Stimulated activated CD4-positive, alpha-beta T cell treated with anti-CD3 and anti-CD28 coated beads, Interleukin-1b, Interleukin-23, amount 100 ng/mL, for 24 hours (primary cell): Measurements from ENCODE around the gene KDM2A.
A peak's percentile ranks its signal among the peaks of the same experiment; 100 is the strongest.
"Not testable (repeated sequence)": the region's sequence is repeated elsewhere in the genome, so short reads cannot be mapped to it uniquely, and the experiment has no call there.

Source experiments
- DNase-seq, 4 experiments: peaks; one replicate each; pipeline ENCODE4 v3.0.0-alpha.2; 2020; ENCODE audit warnings: low read depth in 4 of 4, low spot score in 1 of 4

The KDM2A gene

DNA sequence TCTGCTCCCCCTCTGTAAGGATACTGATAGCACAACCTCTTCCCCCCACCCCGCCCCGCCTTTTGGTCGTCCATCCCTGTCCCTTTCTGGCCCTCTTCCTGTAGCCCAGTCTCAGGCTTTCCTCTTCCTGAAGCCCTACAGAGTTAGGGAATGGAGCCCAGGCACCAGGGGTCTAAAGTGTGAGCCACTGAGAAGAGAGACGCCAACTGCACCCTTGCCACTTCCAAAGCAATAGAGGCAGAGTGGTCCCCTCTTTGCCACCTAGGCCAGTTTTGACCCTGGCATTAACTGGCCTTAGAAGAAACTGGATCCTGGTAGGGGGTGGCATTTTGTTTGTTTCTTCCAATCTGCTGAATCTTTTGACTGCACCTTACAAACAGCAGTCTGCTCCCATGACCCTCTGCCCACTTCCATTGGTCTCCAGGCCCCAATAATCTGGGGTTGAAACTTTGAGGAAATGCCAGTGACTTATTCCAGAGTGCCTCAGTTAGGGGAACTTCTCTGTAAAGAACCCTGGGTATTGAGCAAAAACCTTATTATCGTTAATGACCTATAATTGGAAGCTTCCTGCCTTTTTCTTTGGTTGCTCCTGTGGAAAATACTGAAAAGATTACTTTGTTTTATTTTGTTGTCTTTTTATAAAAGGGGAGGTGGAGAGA lies 137.5 kb downstream of the KDM2A start:
- no peak for DNase-seq

DNA sequence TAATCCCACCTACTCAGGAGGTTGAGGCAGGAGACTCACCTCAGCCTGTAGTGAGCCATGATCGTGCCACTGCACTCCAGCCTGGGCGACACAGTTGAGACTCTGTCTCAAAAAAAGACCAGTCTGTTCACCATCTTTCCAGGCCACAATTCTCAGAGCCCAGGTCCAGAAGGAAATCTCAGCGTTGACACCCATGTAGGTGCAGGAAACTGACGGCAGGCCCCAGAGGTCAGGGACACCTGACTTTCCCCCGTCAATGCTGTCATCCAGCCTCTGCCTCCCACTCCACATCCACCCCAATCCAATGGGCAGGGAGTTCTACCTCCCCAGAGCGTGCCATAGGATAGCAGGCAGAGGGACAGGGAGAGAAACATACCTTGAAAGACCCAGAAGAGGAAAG lies 141.3 kb downstream of the KDM2A start:
- no peak for DNase-seq

DNA sequence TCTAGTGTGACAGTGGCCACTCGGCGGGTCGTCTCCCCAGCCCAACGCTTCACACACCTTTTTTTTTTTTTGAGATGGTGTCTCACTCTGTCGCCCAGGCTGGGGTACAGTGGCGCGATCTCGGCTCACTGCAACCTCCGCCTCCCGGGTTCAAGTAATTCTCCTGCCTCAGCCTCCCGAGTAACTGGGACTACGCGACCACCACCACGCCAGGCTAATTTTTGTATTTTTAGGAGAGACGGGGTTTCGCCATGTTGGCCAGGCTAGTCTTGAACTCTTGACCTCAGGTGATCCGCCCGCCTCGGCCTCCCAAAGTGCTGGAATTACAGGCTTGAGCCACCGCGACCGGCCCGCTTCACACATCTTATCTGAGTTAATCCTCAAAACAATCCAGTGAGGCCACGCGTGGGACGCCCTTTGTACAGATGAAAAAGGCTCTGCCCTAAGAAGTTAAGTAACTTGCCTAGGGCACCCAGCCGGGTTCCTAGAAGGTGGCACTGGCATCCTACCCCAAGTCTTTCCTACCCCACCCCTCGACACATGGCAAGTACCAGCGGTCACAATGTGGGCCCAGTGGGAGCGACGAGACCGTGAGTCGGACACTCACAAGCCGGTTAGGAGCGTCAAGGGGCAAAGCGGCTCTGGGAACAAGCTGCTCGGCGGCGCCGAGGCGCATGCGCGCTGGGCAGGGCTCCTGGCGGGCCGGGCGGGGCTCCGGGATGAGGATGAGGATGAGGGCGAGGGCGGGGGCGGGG lies 142.0 kb downstream of the KDM2A start:
- not testable (repeated sequence) for DNase-seq

DNA sequence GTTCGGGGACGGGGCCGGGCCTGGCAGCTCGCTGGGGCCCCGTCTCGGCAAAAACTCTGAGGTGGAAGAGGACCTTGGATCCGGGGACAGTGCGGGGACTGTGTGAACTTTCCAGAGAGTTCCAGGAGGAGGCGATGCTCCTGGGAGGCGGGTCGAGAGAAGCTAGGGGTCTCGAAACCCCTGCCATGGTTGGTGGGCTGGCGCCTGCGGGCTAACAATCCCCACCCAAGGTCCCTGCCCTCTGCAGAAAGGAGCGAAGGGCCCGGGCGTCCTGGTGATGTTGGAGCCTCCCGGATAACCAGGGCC lies 142.5 kb downstream of the KDM2A start:
- DNase-seq: no peak

DNA sequence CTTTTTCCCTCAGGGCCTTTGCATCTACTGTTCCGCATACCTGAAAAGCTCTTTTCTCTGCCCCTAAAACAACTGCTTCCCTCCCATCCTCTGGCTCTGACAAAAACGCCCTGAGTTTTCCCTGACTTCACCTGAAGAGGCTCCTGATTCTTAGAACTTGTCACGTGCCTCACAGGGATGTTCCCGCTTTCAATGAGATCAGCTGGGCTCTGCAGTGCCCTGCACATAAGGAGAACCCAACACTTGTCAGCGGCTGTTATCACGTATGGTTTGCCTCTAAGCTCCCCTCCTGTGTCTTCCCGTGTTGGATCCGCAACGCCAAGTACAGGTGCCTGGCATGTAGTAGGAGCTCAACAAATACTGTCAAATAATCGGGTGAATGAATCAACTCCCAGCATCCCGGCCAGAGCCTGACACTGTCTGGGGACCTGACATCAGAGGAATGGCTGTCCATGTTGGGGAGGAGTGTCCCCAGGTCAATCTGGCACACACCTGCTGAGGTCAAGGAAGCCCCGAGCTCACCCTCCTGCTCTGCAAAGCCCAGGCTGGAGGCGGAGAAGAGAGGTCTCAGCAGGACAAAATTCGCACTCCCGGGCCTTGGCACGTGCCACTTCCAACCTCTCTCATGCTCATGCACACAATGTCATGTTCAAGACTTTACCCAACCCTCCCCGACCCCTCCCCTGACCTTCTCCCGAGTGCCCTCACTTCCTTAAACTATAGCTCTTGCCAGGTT lies 143.1 kb downstream of the KDM2A start:
- no peak for DNase-seq

DNA sequence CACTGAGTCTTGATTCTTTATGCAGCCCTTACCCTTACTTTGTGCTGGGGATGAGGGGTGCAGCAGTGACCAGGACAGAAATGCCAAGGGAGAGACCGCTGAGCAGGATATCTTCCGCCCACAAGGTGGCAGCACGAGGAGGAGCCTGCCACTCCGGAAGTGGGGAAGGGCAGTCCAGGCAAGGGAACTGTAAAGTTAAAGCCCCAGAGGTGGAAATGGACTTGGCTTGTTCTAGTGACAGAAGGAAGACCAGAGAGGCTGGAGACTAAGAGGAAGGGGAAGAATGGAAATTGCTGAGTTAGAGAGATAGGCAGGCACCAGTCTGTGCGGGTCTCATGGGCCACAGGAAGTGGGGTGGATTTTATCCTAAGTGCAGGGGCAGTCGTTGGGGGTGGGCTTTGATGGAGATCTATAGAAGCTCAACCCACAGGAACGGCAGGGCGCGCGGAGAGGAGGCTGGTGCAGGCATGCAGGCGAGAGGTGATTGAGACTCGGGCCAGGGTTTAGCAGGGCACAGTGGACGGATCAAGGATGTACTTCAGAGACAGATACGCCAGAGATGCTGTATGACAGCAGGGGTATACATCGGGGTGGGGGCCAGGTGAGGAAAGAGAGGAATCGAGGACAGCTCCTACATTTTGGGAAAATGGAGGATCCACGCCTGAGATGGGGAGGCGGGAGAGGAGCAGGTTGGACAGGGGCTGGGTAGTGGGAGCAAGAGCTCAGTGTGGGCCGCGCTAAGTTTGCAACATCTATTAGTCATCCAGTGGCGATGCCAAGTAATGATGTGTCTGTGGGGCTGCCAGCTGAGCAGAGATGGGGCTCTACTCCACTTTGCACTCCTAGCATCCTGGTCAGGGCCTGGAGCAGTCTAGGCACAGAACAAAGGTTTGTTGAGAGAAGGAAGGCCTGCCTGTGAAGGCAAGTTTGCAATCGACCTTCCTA lies 143.9 kb downstream of the KDM2A start:
- peak in 1 of 4 experiments; percentile 64 for DNase-seq

DNA sequence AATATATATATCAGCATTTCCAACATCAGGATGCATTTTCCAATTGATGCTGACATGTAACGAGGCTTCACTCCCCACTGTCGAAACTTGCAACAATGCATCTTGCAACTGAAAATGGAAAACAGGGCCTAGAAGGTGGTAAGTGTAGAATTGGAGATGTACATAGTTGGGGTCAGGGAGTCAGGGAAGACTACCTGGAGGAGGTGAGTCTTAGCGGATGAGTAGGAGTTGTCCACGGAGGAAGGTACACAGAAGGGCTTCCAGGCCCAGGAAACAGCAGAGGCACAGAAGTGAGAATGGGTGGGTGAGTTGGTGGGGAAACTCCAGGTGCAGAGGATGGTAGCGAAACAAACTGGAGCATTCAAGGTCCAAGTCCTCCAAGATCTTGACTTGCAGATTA lies 145.2 kb downstream of the KDM2A start:
- no peak for DNase-seq

DNA sequence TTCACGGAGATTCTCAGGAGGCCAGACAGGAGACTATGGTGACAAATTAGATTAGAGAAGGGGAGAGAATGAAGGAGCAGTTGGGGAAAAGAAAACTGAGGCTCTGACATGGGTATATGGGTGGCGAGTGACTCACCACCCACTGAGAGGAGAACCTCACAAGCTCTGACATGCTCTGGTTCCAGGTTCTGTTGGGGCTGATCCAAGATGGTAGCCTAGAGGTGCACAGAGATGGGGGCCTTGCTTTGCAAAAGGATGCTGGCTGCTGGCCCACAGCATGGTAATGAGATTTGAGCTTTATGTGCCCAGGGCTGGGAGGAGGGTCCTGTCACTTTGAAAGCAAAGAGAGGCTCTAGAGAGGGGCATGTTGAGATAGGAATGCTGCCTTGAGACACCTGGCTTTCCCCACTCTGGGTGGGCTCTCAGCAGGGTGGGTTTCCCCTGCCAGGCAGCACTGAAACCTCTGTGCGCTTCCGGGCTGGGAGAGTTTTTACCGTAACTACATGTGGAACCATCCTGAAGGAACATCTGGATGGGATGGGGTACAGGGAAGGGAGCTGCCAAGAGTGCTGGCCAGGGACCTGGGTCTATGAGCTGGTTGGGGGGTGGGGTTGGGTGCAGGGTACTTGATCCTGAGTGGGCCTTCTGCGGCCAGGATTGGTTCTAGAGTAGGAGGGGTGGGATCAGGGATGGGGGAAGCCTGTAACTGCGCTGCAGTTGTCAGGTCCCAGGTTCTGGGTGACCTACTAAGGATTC lies 146.0 kb downstream of the KDM2A start:
- no peak for DNase-seq

DNA sequence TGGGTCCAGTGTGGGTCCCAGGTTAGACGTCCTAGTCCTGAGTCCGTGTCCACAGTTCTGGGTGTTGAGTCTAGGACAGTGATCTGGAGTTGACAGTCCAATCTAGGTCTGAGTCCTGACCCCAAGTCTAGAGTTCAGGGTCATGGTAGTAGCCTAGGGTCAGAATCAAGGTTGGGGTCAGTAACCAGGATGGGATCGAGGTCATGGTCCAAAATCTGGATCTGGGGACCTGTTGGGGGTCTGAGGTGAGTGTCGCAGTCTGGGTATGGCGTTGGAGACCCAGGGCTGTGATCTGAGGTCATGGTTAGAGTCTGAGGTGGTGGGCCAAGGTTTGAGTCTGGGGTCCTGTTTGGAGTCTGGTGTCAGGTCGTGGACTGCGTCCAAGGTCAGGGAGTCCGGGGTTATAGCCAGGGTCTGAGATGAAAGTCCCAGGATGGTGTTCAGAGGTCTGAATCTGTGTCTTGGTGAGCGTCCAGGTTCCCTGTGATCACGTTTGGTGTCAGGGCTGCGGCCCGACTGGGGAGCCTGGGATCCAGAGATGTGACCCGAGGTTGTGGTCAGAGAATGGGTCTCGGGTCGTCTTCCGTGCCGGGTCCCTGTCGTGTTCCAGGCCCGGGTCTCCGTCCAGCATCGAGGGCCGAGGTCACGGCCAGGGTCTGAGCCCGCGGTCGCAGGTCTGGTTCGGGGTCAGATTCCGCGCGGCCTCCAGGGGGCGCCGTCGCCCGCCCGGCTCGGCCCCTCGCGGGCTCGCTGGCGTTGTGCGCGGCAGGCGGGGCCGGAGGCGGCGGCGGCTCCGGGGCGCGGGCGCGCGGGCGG lies 146.8 kb downstream of the KDM2A start:
- DNase-seq: peak in 2 of 4 experiments; percentile 70 to 71

DNA sequence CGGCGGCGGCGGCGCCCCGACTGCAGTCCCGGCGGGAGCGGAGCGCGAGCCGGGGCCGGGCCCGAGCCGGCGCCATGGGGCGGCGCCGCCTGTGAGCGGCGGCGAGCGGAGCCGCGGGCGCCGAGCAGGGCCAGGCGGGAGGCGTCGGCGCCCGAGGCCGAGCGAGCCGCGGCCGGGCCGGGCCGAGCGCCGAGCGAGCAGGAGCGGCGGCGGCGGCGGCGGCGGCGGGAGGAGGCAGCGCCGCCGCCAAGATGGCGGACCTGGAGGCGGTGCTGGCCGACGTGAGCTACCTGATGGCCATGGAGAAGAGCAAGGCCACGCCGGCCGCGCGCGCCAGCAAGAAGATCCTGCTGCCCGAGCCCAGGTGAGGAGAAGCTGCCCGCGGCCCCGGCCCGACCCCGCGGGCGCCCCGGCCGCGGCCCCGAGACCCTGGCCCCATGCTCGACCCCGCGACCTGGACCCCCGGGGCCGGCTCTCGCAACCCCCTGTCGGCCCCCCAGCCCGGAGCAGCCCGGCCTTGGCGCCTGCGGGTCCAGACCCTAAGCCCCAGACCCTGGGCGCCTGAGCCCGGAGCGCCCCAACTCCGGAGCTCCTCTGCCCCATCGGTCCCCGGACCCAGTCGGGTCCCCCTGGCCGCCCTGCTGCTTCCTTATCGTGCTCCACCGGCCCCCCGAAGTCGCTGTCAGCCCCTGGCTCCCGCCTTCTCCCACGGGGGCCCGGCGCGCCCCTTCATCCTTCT lies 147.6 kb downstream of the KDM2A start, which contains the start of gene GRK2:
Gene GRK2, plus strand, starts transcription at position 25 of the 739 bp plus-strand sequence. Its CDS starts 227 bp downstream, at position 252.
- DNase-seq: no peak

DNA sequence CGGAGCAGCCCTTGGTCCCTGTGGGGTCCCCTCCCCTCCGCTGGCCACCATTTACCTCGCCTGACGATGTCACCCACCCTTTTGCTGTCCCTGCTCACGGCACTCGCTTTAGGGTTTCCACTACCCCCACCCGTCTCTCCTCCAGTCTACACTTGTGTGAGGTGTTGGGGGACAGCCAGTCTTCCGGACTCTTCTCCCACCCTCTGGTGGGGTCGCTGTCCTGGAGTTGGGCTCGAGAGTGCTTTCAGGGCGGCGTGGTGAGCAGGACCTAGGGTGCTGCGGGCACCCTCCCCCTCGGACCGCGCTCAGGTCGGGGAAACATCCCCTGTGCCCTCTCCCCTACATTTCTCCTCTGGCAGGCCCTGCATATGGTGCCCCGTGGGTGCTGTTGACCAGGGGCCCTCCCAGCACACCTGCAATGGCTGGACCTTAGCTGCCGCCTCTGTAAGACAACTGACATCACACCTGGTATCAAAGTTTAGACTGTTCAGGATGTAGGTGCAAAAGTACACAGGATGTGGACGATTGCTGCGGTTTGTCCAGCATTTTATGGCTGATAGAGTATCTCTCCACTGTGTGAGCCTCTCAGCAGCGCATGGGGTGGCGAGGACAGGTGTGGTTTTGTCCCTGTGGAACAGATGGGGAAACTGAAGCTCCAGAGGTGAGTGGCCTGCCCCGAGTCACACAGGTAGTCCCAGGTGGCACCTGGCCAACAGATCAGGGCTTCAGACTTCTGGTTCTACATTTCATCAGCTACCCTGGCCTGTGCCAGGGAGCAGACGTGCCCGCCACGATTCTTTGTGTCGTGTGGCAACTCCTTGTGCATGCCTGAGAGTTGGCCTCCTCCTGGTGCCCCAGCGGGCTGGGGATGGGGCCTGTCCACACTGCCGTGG lies 148.4 kb downstream of the KDM2A start:
- no peak for DNase-seq

DNA sequence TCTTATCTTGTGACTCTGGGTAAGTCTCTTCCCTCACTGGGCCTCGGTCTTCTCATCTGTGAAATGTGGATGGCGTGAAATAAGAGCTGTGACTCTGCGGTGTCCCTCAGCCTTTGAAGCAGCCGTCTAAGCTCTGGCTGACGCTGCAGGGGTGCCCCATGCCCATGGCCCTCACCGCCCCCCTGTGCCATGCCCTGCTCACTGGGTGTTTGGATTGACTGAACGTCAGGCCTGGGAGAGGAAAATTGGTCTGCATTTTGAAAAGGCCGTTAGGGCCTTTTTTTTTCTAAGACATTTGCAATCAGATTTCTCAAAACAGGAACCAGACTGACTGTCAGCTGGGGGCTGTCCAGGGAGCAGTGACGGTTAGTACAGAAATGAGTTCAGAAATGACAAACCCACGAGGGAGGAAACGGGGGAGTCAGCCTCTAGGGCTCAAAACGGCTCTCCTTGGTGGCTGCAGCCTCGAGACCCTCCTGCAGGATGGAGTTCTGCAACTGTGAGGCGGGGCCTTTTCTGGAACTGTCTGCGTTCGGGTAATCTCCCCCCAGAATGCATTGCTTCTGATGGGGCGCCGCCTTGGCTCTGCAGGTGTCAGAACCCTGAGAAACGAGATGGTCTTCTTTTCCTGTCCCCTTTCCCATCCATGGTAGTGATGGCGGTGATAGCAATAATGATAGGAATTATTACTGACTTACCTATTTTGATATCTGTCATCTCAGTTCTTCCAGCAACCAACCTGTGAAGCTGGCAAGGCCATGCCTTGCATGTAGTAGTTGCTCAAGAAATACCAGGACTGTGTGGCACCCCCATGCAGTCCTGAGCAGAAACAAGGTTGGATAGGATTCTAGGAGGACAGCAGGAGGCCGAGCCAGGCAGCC lies 149.3 kb downstream of the KDM2A start:
- DNase-seq: peak in 1 of 4 experiments; percentile 69

DNA sequence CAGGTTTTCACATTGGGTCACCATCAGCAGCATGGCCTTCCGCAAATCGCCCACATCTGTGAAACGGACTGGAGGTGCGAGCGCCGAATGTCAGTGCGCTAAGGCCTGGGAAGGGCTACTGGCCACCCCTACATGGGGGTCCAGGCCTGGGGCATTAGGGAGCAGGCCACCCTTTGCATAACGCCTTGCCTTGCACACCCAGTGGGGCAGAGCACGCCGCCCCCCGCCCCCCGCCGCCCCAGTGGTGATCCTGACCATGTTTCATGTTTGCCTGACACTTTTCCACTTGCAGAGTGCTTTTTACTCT lies 149.9 kb downstream of the KDM2A start:
- DNase-seq: no peak

DNA sequence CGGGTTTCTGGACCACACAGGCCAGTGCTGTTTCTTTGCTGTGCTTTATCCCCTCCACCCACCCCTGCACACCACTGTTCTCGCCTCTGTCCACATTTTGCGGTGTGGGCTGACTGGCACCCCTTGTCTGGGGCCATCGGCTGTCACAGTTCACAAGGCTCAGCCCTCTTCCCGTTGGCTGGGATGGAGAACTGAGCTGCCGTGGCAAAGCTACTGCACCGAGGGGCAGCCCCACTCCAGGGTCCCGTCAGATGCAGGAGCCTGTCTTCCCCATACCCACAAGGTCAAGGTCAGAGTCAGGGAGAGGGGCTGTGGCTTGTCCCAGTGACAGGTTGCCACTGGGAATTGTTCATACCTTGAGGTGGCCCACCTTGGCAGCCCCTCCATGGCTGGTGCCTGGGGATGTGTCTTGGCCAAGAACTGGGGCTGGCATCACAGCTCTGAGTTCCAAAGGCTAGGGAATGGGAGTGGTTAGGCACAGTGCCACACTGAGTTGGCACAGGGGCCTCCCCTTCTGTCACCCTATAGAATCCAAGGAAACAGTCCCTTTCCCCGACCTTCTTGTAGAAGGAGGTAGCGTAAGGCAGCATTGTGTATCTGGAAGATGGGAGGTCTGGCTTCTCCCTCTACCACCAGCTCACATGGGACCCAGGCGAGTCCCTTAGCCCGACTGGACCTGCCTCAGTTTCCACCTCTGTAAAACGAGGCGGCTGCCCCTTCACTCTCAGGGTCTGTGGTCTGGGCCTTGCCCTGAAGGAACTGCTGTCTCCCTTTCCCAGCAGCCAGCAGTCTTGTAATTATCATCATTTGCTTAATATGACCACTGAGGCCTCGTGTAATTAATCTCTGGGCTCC lies 150.6 kb downstream of the KDM2A start:
- DNase-seq: no peak

DNA sequence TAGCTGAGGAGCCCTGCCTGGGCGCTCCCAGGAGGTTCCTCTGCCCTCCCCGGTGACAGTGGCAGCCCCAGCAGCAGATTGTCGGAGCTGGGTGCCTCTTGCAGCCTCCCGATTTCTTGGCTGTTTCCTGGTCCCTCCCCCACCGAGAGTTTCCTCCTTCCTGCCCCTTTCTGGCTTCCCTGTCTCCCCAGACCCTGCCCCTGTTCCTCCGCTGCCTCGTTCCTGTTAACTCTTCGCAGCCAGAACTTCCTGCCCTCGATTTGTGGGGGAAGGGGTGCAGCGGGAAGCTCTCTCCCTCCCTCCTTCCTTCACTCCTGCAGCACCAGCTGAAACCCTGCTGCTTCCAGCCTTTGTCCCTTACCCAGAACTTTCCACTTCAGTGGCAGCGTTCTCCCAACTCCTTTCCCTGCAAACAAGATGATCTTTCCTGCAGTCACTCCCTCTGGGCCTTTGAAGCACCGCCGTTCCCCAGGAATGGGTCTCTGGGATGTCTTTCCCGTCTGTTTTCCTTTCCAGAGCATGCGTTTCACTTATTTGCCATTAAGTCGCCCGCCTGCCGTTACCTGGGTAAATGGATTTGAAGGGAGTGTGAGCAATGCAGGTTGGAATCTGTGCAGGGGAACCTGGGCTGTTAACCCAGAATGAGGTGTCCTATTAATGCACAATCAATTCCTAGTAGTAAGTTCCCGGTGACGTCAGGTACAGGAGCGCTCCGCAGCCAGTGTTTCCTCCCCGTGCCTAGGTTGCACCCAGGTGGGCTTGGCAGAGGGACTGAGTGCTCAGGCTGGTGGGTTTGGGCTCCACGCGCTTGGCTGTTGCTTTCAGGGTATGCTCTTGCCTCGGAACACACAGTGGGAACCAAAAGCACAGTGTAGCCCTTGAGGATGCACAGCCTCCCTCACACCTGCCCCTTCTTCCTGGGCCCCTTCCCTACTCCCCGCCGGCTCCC lies 151.5 kb downstream of the KDM2A start:
- no peak for DNase-seq
